Esophagus muscularis mucosa (tissue), 3 donors: Measurements from ENCODE around the gene THSD4.

Experiments used
- POLR2A ChIP-seq: fragments of 450-650 bp; IDR thresholded peaks from one replicate; pipeline ENCODE4 v1.6.1; 2017; ENCODE audit warnings: antibody characterized with exemption, moderate library complexity, mild to moderate bottlenecking, low read depth
- POLR2AphosphoS5 ChIP-seq, 2 donors: sonication (generic); formaldehyde crosslinking; IDR thresholded peaks; one replicate each; pipeline ENCODE4 v1.6.1; 2017; ENCODE audit warnings: antibody characterized with exemption in 2 of 2
- TF ChIP-seq, protein P1 (sequence below), 3 experiments: fragments of 200-600 bp in 2 of 3; fragments of 450-650 bp in 1 of 3; sonication (generic) in 2 of 3; IDR thresholded peaks; one replicate each; pipeline ENCODE4 v1.5.1; 2017 to 2019; ENCODE audit warnings: antibody characterized with exemption in 3 of 3, mild to moderate bottlenecking in 2 of 3, moderate library complexity in 1 of 3

- no peak for TF ChIP-seq POLR2AphosphoS5 (IDR thresholded peaks at IDR 0.05)
- TF ChIP-seq, protein P1, sequence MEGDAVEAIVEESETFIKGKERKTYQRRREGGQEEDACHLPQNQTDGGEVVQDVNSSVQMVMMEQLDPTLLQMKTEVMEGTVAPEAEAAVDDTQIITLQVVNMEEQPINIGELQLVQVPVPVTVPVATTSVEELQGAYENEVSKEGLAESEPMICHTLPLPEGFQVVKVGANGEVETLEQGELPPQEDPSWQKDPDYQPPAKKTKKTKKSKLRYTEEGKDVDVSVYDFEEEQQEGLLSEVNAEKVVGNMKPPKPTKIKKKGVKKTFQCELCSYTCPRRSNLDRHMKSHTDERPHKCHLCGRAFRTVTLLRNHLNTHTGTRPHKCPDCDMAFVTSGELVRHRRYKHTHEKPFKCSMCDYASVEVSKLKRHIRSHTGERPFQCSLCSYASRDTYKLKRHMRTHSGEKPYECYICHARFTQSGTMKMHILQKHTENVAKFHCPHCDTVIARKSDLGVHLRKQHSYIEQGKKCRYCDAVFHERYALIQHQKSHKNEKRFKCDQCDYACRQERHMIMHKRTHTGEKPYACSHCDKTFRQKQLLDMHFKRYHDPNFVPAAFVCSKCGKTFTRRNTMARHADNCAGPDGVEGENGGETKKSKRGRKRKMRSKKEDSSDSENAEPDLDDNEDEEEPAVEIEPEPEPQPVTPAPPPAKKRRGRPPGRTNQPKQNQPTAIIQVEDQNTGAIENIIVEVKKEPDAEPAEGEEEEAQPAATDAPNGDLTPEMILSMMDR (IDR thresholded peaks at IDR 0.05): no peak
- no peak for TF ChIP-seq POLR2A
Observed at GRCh38 chr15:71677352-71677751, 562.1 kb downstream of the THSD4 start.
